Activated CD4-positive, CD25-positive, alpha-beta regulatory T cell treated with anti-CD3 and anti-CD28 coated beads, Interleukin-2, amount 50 U/mL, for 72 hours (primary cell): Measurements from ENCODE around the gene C1orf53.
"Not testable (repeated sequence)": the region's sequence is repeated elsewhere in the genome, so short reads cannot be mapped to it uniquely, and the experiment has no call there.

Experiments
- DNase-seq: peaks from one replicate; pipeline ENCODE4 v3.0.0; 2021

C1orf53 gene

DNA sequence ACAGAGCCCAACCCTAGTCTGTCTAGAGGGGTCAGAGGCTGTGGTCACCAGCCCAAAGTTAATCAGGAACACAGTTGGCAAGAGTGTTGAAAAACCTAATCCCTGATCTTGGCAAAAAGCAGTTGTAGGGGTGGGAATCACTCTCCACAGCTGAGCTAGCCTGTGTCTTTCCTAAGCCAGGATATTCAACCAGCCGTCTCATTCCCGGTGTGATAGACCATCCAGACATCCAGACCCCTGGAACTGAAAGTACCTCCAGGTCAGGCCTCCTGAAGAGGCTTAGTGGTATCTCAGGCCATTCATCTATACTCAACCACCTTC lies 19.6 kb downstream of the C1orf53 start:
- no peak for DNase-seq

DNA sequence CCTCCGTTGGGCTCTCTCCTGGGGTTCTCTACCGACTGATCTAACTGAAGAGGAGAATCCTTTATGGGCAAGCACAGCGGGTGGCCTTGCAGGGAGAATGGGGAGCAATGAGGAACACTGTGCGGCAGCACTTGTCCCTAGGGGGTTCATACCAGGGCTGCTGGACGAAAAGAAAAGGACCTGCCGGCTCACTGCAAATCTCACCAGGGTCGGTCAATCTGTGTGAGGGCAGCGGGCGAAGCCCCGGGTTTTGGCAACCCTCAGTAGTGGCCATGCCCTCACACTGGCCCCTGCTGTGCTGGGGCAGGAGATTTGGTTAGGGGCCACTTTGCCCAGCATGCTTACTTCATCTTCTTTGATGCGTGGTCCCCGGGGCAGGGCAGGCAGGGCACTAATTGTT lies 20.6 kb downstream of the C1orf53 start:
- DNase-seq = no peak

- no peak for DNase-seq
Measured at GRCh38 chr1:197924516-197925123, 22.2 kb downstream of the C1orf53 start.

- DNase-seq = no peak
Measured at GRCh38 chr1:197927908-197928665, 25.7 kb downstream of the C1orf53 start.

GRCh38 chr1:197928849-197929336 lies 26.5 kb downstream of the C1orf53 start:
- DNase-seq = no peak

DNA sequence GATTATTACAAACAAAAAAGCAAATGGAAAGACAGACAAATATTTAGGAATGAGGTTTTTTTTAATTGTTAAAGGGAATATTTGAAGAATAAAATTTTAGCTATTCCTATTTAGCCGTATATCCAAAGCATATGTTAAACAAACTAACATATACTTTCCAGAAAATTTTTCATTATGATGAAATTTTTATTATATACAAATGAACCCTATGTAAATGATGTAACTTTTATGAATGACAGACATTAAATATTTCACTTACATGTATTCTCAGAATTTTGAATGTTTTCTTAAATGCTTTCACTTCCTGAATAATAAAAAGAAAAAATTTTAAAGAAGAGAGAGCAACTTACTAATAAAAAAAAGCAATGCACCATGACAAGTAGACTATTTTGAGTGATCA lies 30.6 kb downstream of the C1orf53 start:
- DNase-seq = no peak

DNA sequence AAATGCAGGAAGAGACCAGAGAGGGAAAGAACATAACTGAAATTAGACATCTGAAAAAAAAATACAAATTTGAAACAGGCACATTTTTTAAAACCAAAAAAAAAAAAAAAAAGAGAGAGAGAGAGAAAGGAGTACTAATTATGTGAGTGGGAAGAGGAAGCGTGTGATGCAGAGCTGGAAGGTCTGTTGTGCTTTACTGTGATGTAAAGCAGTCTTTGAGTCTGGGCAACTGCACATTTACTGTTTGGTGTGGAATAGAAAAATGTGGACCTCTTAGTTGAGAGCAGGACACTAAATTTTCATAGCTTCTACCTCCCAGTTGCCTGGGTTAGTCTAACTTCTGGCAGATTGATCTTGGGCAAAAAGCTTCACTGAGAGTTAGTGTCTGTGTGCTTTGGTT lies 31.2 kb downstream of the C1orf53 start:
- no peak for DNase-seq

GRCh38 chr1:197937381-197937780 lies 35.0 kb downstream of the C1orf53 start:
- DNase-seq = no peak

GRCh38 chr1:197937892-197938291 lies 35.5 kb downstream of the C1orf53 start:
- DNase-seq = no peak

GRCh38 chr1:197939159-197939980 lies 36.9 kb downstream of the C1orf53 start:
- DNase-seq = not testable (repeated sequence)

- no peak for DNase-seq
Measured at GRCh38 chr1:197942042-197942441, 39.6 kb downstream of the C1orf53 start.

GRCh38 chr1:197944485-197944884 lies 42.1 kb downstream of the C1orf53 start:
- DNase-seq = no peak

GRCh38 chr1:197948926-197949899 lies 46.8 kb downstream of the C1orf53 start:
- no peak for DNase-seq

DNA sequence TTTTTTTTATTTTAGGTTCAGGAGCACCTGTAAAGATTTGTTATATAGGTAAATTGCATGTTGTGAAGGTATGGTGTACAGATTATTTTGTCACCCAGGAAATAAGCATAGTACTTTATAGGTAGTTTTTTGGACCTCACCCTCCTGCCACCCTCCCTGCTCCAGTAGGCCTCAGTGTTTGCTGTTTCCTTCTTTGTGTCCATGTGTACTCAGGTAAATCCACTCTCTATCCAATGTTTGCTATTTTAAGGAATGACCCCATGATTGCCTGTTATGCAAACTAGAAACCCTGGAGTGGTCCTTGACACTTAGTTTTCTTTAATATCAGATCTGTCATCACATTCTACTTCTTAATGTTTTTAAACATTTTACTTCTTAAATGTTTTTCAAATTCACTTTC lies 48.7 kb downstream of the C1orf53 start:
- DNase-seq = no peak

GRCh38 chr1:197951617-197952175 lies 49.3 kb downstream of the C1orf53 start:
- DNase-seq = no peak

DNA sequence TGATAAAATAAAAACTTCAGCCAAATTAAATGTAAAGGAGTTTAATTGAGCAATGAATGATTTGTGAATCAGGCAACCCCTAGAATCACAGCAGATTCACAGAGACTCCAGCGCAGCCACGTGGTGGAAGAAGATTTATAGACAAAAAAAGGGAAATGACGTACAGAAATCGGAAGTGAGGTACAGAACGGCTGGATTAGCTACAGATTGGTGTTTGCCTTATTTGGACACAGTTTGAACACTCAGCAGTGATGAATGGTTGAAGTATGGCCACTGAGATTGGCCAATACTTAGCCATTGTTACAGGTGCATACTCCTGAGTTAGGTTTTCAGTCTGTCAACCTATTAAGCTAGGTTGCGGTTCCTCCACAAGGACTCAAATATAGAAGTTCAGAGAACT lies 51.0 kb downstream of the C1orf53 start:
- DNase-seq = not testable (repeated sequence)

DNA sequence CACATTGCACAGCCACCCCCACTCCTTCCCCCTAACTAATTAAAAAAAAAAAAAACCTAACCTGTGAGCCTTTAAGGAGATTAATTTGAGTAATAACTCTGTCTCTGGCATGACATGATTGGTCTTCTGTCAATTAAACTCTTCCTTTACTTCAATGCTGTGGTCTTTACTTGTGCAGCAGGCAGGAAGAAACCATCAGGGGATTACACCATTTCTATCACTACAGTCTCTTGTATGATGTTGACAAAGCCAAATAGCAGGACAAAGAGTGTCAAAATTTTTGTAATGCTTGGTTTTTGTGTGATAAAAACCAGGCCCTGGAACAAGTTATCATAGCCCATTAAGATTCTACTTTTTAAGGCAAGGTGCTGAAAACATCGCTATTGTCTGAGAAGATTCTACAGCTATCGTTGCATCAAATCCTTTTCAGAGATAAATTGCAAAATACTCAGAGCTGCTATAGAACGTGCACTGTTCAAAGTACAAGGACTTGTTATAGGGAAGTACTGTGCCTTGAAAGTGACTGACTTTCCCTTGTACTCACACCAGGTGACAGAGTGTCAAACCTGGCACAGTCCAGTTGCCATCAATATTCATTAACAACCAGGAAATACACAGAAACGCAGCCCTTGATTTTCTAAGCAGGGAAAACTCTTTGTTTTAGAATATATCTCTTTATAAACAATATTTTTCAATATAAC lies 52.4 kb downstream of the C1orf53 start:
- DNase-seq = no peak

DNA sequence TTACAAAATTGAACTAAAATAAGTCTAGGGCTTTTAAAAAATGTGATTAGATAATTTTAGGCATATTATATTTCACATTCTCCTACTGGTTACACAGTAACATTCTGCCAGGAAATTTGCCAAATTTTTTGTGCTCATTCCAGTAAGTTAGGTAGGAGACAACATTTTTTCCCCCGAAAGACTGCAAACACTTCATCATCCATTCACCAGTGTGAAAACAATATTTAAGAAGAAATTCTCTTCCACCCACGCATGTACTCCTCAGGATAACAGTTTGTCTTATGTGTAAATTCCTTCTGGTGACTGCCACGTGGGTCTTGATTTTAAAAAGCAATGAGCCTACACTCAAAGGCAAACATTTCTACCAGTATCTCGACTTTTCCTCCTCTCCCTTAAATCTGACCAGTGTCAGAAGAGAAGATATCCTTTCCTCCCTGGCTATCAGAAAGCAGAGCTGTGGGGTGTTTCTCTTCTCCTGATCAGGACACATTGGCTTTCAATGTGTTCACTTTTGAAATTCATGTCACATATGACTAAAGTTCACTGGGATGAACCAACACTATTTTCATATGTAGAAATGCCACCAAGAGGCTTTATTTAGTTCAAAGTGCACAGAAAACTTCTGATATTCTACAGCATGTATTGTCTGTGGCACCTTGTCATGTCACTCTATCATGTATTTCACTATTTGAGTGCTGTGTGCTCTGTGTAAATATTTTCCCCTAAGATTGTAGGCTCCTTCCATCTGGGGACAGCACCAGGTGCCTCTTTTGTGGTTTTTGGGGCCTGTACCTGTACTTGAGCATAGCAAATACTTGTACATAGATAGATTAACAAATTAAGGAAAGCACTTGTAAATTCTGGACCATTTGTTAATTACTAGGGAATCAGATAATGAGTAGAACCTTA lies 53.3 kb downstream of the C1orf53 start:
- no peak for DNase-seq
